SIG-M5 treated with dmso at 0.1 percent for 504 hours (cell line): Measurements from ENCODE around the gene UBE3C.

Experiments
- DNase-seq: peaks from one replicate; lab custom pipeline; 2025; ENCODE audit not compliant: unreplicated experiment; lab: John Stamatoyannopoulos, UW

The UBE3C gene

GRCh38 chr7:157168571-157168970 is 29.8 kb downstream of the UBE3C start:
- no peak for DNase-seq

GRCh38 chr7:157176771-157177170 is 38.0 kb downstream of the UBE3C start:
- no peak for DNase-seq

GRCh38 chr7:157177333-157177982 is 38.7 kb downstream of the UBE3C start:
- DNase-seq = no peak

- no peak for DNase-seq
Measured at GRCh38 chr7:157177983-157178381, 39.3 kb downstream of the UBE3C start.

GRCh38 chr7:157183832-157184231 is 45.1 kb downstream of the UBE3C start:
- DNase-seq = no peak

GRCh38 chr7:157188091-157188665 is 49.5 kb downstream of the UBE3C start:
- DNase-seq = no peak

GRCh38 chr7:157189405-157189804 is 50.7 kb downstream of the UBE3C start:
- DNase-seq = no peak

GRCh38 chr7:157192861-157193260 is 54.1 kb downstream of the UBE3C start:
- DNase-seq = no peak

GRCh38 chr7:157193274-157193673 is 54.5 kb downstream of the UBE3C start:
- no peak for DNase-seq

- no peak for DNase-seq
Measured at GRCh38 chr7:157194948-157195347, 56.2 kb downstream of the UBE3C start.

GRCh38 chr7:157195868-157196267 is 57.1 kb downstream of the UBE3C start:
- DNase-seq = no peak

- DNase-seq = no peak
Measured at GRCh38 chr7:157204134-157204533, 65.4 kb downstream of the UBE3C start.

- DNase-seq = no peak
Measured at GRCh38 chr7:157205438-157205837, 66.7 kb downstream of the UBE3C start.

- DNase-seq = no peak
Measured at GRCh38 chr7:157208571-157209413, 70.1 kb downstream of the UBE3C start.

- no peak for DNase-seq
Measured at GRCh38 chr7:157210682-157211081, 72.0 kb downstream of the UBE3C start.

GRCh38 chr7:157211690-157212089 is 73.0 kb downstream of the UBE3C start:
- DNase-seq = no peak

GRCh38 chr7:157219154-157219553 is 80.4 kb downstream of the UBE3C start:
- DNase-seq = no peak

- no peak for DNase-seq
Measured at GRCh38 chr7:157220916-157221569, 82.3 kb downstream of the UBE3C start.

- DNase-seq = no peak
Measured at GRCh38 chr7:157222687-157223086, 84.0 kb downstream of the UBE3C start.

- DNase-seq = peak; percentile 16
Measured at GRCh38 chr7:157224627-157225026, 85.9 kb downstream of the UBE3C start.

- peak; percentile 14 for DNase-seq
Measured at GRCh38 chr7:157228864-157229422, 90.2 kb downstream of the UBE3C start.
